ENCODE data around the gene LRFN2.

- TF ChIP-seq, protein P1, sequence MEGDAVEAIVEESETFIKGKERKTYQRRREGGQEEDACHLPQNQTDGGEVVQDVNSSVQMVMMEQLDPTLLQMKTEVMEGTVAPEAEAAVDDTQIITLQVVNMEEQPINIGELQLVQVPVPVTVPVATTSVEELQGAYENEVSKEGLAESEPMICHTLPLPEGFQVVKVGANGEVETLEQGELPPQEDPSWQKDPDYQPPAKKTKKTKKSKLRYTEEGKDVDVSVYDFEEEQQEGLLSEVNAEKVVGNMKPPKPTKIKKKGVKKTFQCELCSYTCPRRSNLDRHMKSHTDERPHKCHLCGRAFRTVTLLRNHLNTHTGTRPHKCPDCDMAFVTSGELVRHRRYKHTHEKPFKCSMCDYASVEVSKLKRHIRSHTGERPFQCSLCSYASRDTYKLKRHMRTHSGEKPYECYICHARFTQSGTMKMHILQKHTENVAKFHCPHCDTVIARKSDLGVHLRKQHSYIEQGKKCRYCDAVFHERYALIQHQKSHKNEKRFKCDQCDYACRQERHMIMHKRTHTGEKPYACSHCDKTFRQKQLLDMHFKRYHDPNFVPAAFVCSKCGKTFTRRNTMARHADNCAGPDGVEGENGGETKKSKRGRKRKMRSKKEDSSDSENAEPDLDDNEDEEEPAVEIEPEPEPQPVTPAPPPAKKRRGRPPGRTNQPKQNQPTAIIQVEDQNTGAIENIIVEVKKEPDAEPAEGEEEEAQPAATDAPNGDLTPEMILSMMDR (conservative IDR thresholded peaks at IDR 0.05; ENCODE audit: low read length) = no peak
- TF ChIP-seq EZH2phosphoT487 (IDR thresholded peaks at IDR 0.05; ENCODE audit: borderline replicate concordance) = no peak
These were observed 209.0 kb downstream of the LRFN2 start for GRCh38 chr6:40378071-40378724.

Measured in Loucy (cell line).